GM19035 (cell line): ENCODE results near the gene ADORA3.

Source experiments
- ATAC-seq: cut with Tn5 transposase; IDR thresholded peaks from one replicate; pipeline ENCODE4 v1.9.1; 2021; ENCODE audit not compliant: unreplicated experiment

The ADORA3 gene

DNA sequence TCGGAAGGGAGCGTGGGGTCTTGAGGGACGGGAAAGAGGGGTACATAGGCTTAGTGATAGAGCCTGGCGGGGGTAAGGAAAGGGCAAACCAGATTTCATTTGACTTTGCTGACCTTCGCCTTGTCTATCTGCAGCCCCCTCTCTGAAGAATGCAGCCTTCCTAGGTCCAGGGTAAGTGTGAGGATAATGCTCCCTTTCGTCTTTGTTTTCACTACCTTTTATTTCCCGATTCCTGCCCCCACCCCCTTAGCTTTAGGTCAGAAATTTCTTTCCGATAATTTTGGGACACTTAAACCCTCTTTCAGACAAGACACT, 53.8 kb downstream of the ADORA3 start:
- no peak for ATAC-seq
